T-helper 9 cell (primary cell): Measurements from ENCODE around the gene RNF115.
"Not testable (repeated sequence)": the region's sequence is repeated elsewhere in the genome, so short reads cannot be mapped to it uniquely, and the experiment has no call there.

Experiments
- DNase-seq: peaks from one replicate; pipeline ENCODE4 v3.0.0-alpha.2; 2020
- total RNA-seq, 2 donors: gene quantifications; one replicate each; lab custom pipeline; 2026; lab: John Stamatoyannopoulos, UW

The RNF115 gene
- 55.5 to 67.0 reads per million in 2 donors for total RNA-seq

- DNase-seq, result peak; percentile 81
These were observed at the start of gene RNF115, which contains the start of gene POLR3C for GRCh38 chr1:145823565-145824498. Gene RNF115 (minus strand): TSS chr1:145824095. CDS start chr1:145823873, 222 bp downstream. Gene POLR3C (plus strand): TSS chr1:145824200. CDS start chr1:145825777, 1,577 bp downstream.

DNA sequence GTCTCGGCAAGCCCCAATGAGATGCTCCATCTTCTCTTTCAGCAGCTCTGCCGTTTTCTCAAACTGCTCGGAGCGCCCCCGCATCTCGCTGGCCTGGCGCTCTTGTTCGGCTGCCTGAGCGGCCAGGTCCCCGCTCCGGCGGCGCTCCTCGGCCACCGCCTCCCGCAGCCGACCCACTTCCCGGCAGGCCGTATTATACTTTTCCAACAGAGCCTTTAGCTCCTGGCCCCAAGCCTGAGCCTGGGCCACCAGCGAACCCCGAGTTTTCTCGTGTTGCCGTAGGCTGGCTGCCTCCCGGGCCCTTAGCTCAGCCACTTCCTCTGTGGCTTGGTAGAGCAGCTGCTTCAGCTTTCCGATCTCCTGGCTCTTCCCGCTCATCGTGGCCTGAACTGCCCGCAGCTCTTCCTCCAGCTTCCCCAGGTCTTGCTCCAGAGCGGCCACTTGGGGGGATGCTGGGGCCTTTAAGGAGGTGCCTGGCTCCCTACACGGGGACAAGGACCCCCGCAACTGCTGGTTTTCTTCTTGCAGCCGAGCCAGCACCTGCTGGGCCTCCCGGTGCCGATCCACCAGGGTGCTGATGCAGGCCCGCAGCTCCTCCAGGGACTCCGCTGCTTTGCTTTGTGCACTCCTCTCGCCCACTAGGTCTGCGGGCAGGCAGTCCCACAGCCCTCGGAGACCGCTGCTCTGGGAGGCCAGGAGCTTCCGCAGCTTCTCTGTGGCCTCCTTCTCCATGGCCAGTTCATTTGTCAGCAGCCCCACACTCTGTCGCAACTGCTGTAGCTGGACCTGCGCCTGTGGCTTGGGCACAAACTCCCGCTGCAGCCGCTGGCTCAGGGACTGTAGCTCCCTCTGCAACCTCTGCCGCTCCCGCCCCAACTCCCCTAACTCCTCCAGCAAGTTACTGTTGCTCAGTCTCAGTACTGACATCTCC lies 48.4 kb upstream of the RNF115 start:
- peak; percentile 12 for DNase-seq

DNA sequence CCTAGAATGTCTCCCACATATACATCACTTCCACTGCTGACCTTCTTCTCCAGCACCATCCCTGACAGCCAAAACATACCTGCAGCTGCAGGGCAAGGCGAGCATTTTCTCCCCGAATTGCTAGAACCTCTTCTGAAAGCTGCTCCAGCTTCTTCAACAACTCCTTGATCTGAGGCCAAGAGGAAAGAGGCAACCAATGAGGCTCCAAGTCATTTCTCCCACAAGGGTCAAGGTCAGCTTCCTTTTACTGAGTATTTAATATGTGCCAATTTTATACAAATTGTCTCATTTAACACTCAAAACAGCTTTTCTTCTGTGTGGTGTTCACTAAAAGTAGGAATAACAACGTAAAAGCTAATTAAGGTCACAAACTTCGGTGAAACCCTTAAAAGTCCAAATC lies 44.3 kb upstream of the RNF115 start:
- no peak for DNase-seq

DNA sequence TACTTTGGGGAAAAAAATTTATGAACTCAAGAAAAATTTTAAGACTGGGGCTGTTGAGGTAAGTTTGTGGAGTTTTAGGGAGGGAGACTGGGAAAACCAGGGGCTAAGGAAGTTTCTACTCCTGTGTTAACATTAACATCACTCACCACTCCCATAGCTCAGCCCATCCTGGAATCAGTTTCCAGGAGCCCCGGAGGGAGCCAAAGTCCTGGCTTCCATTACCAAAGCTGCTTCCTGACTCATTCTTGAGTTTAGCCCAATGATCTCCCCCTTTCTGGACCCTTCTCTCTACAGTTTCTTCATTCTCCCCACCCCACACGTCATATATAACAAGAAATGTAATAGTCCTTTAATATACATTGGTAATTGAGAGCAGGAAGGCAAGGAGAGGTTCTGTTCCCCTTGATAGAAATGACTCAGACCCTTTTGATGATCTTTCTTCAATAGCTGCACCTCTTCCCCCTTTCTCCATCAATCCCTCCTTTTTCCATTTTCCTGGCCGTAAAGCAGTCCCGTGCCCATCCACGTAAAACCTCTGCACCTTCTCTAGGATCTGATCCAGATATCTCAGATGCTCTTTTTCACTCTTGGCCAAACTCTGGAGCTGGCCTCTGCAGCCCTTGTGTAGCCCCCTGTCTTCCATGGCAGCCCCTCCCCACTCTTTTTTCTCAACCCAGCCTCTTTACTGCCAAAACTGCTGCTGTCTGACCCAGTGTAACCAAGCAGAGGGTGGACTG lies 39.6 kb upstream of the RNF115 start:
- DNase-seq, result no peak

- peak; percentile 70 for DNase-seq
These were observed 35.7 kb upstream of the RNF115 start for GRCh38 chr1:145859491-145860023.

DNA sequence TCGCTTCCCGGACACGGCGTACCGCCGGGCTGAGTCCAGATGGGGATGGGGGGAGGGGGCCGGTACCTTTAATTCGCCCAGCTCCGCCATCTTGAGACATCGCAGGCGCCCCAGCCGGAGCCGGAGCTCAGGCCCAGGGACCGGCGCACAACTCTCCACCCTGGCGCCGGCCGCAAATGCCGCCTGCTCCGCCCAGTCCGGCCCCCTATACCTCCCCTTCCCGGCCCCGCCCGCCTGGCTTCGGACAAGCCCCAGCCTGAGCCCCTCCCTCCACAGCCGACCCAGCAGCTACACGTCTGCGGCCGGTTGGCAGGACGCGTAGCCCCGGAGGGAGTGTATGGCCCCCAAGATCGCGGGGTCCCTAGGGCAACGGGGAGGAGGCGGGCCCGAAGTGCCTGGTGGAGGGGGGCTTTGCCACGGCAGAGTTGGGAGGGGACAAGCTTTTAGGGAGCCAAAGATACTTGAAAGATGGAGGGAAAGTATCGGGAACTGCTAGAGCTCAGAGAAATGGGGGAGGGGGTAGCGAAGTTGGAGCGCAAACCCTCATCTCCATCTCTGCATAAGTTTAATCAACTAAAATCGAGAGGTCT lies 35.1 kb upstream of the RNF115 start, which contains the start of gene PIAS3:
PIAS3 (minus strand) TSS at position 181 of the 590 bp plus-strand sequence; CDS start at position 90, 91 bp downstream.
- DNase-seq, result peak; percentile 73

DNA sequence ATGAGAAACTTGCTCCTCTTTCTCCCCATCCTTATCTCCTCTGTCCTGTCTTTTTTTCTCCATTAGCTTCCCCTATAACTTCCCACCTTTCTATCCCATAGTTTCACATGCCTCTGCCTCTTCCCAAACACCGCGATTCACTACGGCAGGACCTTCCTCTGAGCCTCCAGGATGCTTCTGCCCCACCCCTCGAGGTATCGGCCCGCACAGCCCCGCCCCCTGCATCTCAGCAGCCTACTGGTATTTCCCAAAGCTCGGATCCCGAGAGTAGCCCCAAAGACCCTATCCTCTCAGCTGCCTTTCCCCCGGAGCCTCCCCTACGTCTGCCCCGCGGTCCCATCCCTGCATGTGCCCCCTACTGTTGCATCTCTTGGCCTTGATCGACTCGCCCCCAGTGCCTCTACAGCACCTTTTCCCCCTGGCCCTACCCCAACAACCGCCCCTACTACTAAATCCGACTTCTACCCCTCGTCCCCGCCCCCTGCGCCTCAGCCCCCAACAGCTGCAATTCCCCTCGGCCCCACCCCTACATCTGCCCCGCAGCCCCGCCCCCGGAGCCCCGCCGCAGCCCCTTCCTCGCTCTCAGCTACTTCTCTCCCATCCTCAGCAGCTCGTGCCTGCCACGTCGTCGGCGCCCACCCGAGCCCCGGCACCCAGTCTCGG lies 34.5 kb upstream of the RNF115 start:
- DNase-seq, result peak; percentile 66

DNA sequence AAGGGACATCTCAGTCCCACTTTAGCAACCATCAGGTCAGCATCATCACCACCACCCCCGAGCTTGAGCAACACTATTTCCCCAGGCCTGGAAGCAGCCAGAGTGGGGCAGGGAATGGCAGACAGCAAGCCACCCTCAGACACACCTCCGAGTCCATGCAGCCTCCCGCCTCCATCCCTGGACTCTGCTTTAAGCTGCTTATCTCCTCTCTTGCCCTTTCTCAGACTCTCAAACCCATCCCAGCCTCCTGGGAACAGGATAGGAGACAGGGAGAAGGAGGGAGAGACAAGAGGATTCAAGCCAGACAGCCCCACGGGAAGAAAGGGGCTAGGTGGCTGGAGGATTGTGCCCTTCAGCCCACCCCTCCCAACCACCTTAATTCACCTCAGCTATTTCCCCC lies 33.3 kb upstream of the RNF115 start:
- DNase-seq, result no peak

GRCh38 chr1:145855426-145855948 lies 31.6 kb upstream of the RNF115 start:
- DNase-seq, result no peak

- no peak for DNase-seq
These were observed 25.7 kb upstream of the RNF115 start for GRCh38 chr1:145849356-145850160.

DNA sequence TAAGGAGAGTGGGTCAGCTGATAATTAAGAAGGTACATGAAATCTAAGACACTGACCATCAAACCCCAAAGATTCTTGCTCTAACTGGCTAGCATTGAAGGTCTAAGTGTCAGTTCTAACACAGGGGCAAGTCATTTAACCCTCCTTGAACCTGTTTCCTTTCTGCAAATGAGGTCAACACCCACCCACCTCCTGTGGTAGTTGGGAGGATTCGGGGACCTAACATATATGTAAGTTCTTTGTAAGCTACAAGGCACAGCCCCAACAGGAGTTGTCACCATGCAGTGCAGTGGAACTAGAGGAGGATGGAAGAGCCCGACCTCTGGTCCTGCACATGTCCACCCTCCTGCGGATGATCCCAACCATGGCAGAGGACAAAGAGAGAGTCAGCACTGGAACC lies 23.9 kb upstream of the RNF115 start:
- no peak for DNase-seq

- no peak for DNase-seq
These were observed 22.3 kb upstream of the RNF115 start for GRCh38 chr1:145846201-145846612.

- peak; percentile 75 for DNase-seq
These were observed 21.7 kb upstream of the RNF115 start, which contains the start of gene NUDT17 for GRCh38 chr1:145845514-145846161. Gene NUDT17 (plus strand): TSS chr1:145845630. CDS start chr1:145845641, 11 bp downstream.

- no peak for DNase-seq
These were observed 21.2 kb upstream of the RNF115 start for GRCh38 chr1:145845144-145845513.

DNA sequence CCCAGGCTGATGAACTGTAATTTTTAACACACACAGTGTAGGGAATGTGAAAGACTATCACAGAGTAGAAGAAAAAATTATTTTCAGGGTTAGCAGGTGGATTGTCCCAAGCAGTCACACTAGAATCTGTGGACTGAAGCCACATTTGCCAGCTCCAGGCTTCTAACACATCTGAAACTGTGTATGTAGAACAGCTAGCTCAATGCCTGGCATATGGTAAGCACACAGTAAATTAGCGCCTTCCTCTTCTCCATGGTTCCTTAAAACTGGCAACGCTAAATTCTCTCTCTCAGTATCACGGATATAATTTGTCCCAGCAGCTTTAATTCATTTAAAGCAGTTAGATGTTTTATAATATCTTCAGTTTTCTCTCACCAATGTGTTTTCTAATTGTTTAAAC lies 19.1 kb upstream of the RNF115 start:
- no peak for DNase-seq

DNA sequence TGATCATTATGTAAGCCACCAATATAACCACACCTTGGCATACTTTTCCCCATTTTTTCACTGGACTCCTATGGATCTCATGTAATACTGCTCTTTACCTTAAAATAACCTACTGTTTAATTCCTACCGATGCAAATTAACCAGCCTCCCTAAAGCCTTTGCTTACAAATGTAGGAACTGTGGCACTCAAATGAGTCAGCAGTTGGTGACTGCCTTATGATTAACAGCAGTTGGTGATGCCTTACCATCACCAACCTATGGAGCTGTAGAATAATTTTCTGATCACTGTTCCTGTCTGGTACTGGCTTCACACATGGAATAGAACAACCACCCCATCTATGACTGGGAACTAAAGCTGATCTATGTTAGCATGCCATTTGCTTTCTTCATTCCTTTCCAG lies 13.8 kb upstream of the RNF115 start:
- DNase-seq, result no peak

DNA sequence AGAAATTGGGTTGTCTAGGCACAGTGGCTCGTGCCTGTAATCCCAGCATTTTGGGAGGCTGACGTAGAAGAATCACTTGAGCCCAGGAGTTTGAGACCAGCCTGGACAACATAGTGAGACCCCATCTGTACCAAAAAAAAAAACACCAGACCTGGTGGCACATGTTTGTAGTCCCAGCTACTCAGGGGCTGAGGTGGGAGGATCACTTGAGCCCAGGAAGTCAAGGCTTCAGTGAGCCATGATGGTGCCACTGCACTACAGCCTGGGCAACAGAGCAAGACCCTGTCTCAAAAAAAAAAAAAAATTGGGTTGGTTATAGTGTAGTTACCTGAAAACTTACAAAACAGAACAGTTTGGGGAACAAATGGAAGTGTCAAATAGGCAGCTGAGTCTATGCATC lies 6.9 kb upstream of the RNF115 start:
- DNase-seq, result not testable (repeated sequence)

GRCh38 chr1:145828367-145829026 lies 4.6 kb upstream of the RNF115 start:
- no peak for DNase-seq

- no peak for DNase-seq
These were observed 4.1 kb upstream of the RNF115 start for GRCh38 chr1:145827966-145828365.
